IPS-NIHi7 (cell line): Measurements from ENCODE around the gene UCP3.
"Not testable (repeated sequence)": the region's sequence is repeated elsewhere in the genome, so short reads cannot be mapped to it uniquely, and the experiment has no call there.

Source experiments
- DNase-seq: peaks from one replicate; pipeline ENCODE4 v3.0.0; 2012; ENCODE audit warnings: mixed read lengths; ENCODE audit errors: extremely low spot score

Gene UCP3

GRCh38 chr11:74000307-74001133 is 8.4 kb downstream of the UCP3 start:
- no peak for DNase-seq

- no peak for DNase-seq
Measured at GRCh38 chr11:73999581-74000306, 9.1 kb downstream of the UCP3 start.

GRCh38 chr11:73998846-73999575 is 9.9 kb downstream of the UCP3 start:
- DNase-seq = no peak

- no peak for DNase-seq
Measured at GRCh38 chr11:73997120-73997770, 11.6 kb downstream of the UCP3 start.

- no peak for DNase-seq
Measured at GRCh38 chr11:73996161-73996747, 12.6 kb downstream of the UCP3 start.

GRCh38 chr11:73995731-73996130 is 13.2 kb downstream of the UCP3 start:
- no peak for DNase-seq

GRCh38 chr11:73995247-73995646 is 13.6 kb downstream of the UCP3 start:
- no peak for DNase-seq

- no peak for DNase-seq
Measured at GRCh38 chr11:73991471-73992006, 17.3 kb downstream of the UCP3 start.

- no peak for DNase-seq
Measured at GRCh38 chr11:73990730-73991129, 18.2 kb downstream of the UCP3 start.

- DNase-seq = no peak
Measured at GRCh38 chr11:73989156-73989555, 19.7 kb downstream of the UCP3 start.

- DNase-seq = no peak
Measured at GRCh38 chr11:73988227-73988626, 20.7 kb downstream of the UCP3 start.

GRCh38 chr11:73985661-73986060 is 23.2 kb downstream of the UCP3 start:
- DNase-seq = not testable (repeated sequence)

- DNase-seq = no peak
Measured at GRCh38 chr11:73983741-73984538, 24.9 kb downstream of the UCP3 start.

- peak; percentile 99 for DNase-seq
Measured at GRCh38 chr11:73982990-73983740, 25.7 kb downstream of the UCP3 start.

- DNase-seq = peak; percentile 88
Measured at GRCh38 chr11:73982595-73982989, 26.3 kb downstream of the UCP3 start, which contains the start of gene UCP2. Gene UCP2, minus strand, starts transcription at chr11:73982843. Its CDS starts 4,465 bp downstream, at chr11:73978378.

GRCh38 chr11:73981051-73981805 is 27.7 kb downstream of the UCP3 start:
- DNase-seq = no peak

- DNase-seq = no peak
Measured at GRCh38 chr11:73980001-73980961, 28.6 kb downstream of the UCP3 start.
